Bone marrow (tissue), 2 donors: ENCODE data around the gene ZNF507.
"Not testable (repeated sequence)": the region's sequence is repeated elsewhere in the genome, so short reads cannot be mapped to it uniquely, and the experiment has no call there.

ENCODE experiments used
- DNase-seq, 2 donors: peaks; one replicate each; lab custom pipeline; 2025; lab: John Stamatoyannopoulos, UW

ZNF507 gene

DNA sequence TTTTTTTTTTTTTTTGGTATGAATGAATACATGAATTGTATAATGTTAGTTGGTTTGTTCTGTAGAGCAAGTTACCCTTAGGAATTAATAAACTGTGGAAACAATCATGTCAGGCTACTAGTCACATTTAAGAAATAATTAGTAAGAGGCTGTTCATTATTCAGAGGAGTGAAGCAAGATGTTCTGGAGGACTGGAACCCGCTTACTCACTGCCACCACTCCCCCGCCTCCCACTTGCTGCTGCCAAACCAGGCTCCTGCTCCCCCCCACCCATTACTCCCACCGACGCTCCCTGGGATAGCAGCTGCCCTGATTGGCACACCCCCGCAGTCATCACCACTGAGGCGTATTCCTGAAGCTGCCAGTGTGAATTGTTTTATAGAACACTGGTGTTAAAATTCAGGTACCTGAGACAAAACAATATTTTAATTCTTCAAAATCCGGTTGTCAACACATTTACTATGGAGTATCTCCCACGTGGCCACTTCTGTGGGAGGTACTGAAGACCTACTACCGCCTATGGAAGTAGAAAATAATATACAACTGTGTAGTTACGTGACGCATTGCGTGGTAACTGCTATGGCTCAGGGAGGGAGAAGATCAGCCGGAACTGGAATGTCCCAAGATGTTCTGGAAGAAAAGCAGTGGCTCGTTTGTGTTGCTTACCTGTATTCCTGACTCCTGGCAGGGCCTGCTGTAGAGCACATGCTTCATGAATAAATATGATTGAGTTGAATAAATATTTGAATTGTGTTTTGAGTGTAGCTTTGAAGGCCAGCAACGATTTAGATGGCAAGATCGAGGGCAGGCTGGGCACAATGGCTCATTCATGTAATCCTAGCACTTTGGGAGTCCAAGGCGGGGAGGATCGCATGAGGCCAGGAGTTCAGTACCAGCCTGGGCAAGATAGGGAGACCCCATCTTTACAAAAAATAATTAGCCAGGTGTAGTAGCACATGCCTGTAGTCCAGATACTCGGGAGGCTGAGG is 61.9 kb downstream of the ZNF507 start:
- no peak for DNase-seq

DNA sequence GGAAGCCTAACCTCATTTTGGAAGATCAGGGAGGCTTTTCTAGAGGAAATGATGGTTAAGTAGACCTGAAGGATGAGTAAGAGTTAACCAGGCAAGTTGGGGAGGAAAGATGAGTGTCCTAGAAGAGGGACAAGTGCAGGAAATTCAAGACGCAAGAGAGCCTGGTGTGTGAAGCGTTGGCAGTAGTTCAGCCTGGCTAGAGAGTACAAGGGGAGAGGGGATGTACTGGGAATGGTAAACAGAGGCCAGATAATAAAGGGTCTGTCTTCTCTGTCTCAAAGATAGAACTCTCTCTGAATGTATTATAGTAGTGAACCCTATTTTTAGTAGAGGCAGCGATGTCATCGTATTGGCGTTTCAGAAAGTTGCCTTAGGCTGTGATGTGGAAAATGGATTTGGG is 69.8 kb downstream of the ZNF507 start:
- DNase-seq: no peak

DNA sequence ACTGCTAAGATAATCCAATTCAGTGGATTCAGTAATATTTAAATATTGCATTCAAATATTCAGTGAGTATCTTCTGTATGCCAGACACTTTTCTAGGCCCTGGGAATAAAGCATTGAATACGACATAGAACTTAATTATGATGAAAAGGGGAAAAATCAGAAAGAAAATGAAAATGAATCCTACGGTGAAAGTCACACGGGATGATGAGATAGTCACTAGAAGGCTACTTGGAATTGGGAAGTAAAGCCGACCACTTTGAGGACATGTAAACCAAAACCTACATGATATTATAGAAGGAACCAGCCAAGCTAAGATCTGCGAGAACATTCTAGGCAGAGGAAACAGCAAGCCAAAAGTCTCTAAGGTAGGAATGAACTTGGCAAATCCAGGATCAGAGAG is 70.3 kb downstream of the ZNF507 start:
- no peak for DNase-seq

DNA sequence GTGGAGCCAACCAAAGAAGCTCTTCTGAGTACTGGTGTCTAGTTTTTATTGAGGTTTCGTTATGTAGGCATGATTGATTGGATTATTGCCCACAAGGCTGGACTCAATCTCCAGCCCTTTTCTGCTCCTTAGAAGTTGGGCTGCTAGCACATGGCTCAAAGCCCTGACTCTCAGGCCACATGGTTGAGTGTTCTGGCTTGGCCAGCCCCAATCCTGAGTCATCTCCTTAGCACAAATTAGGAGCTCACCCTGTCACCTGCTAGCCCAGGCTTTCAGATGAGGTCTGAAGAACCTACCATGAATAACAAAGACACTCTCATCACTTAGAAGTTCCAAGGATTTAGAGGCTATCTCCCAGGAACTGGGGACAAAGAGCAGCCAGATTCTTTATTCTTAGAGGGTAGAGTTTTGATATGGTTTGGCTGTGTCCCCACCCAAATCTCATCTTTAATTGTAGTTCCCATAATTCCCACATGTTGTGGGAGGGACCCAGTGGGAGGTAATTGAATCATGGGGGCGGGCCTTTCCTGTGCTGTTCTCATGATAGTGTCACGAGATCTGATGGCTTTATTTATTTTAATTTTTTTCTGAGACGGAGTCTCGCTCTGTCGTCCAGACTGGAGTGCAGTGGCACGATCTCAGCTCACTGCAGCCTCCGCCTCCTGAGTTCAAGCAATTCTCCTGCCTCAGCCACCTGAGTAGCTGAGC is 71.5 kb downstream of the ZNF507 start:
- DNase-seq: no peak

DNA sequence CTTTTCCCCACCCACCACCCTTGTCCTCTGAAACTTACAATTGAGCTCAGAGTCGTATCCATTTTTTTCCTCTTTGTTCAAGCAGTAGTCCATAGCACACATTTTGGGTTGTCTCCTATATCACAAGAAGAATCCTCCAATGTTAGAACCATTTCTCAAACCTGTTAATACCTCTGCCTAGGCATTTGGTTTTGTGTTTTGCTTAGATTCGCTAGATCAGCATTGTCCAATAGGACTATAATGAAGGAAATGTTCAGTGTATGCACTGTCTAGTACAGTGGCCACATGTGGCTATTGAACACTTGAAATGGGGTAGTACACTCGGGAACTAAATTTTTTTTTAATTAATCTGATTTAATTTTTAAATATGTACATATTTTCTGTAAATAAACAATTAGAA is 72.7 kb downstream of the ZNF507 start:
- no peak for DNase-seq

DNA sequence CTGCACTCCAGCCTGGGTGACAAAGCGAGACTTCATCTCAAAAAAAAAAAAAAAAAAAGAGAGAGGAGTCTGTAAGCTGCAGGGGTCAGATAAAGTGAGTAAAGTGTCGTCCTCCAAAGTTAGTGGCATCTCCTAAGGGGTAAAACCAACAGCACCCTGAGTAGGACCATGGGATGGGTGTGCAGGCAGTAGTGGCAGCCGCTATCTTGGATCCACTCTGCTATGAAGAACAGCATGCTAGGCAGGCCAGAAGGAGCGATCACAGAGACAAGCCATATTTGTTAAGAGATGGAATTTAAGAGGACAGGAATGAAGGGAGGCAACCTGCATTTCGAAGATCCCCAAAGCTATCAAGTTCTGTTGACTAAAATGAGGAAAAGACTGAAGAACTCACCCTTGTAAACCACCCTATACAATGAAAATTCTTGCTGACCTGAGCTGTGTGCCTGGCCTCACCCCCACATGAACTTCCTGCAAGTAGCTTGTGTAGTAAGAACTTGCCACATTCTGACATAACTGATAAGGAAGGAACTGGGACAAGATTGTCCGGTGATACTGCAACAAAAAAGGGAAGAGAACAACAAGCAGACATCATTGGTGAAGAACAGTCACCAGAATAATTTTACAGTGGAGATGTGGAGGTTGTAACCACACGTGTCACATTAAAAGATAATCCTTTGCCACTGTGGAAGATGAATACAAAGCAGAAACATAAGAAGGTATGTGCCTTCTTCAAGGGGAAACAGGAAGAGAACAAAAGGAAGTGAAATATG is 76.4 kb downstream of the ZNF507 start:
- peak in 1 of 2 donors; percentile 79 for DNase-seq

DNA sequence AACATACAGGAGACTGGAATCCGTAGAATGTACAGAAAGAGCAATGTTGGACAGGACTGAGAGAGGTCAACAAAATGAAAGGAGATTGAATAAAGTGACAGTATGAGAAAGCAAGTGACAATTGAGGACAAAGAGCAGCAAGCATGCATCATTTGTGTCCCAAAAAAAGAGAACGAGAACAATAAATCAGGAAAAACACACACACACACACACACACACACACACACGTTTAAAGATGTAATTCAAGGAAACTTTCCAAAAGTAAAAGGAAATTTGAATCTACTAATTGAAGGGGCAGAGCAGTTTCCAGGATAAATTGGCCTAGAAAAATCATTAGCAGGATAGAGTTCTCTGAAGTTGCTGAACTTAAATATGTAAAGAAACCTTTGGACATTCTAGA is 77.0 kb downstream of the ZNF507 start:
- no peak for DNase-seq

DNA sequence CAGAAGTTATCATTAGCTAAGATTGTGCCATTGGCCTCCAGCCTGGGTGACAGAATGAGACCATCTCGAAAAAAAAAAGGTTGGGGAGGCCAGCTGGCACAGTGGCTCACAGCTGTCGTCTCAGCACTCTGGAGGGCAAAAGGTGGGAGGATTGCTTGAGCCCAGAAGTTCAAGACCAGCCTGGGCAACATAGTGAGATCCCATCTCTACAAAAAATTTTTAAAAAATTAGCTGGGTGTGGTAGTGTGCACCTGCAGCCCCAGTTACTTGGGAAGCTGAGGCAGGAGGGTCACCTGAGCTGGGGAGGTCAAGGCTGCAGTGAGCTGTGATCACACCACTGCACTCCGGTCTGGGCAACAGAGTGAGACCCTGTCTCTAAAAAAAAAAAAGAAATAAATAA is 78.5 kb downstream of the ZNF507 start:
- not testable (repeated sequence) for DNase-seq

DNA sequence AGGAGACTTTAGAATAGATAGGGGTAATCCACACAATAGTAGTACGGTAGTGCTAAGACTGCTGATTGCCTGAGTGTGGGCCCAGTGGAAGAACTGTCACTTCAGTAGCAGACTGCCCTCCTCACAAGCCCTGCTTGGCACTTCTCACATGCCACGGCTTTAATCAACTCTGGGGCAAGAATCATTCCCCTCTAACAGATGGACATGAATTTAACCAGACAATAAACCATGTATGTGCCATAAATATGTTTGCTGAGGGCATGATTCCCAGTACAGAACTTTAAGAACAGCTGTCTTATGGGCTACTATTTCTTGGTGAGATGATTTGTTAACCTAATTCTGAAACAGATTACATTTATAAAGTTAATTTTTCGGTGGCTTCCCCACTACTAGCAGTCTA is 82.1 kb downstream of the ZNF507 start:
- DNase-seq: no peak

DNA sequence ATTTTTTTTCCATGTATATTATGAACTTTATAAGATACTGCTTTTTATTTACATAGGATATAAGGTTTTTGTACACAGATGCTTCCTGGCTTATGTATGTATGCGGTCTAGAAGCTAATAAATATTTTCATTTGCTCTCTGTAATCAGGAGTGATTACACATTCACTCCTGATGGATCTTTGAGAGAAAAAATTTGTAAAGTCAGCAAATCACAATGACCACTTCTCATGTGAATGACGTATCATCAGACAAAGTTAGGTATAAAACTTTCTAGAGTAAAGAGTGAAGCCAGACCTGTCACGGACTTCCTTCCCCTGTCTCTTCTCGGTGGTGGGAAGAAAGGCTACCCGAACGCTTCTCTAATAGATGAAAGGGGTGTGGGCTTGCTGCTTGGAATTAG is 91.3 kb downstream of the ZNF507 start:
- DNase-seq: no peak

DNA sequence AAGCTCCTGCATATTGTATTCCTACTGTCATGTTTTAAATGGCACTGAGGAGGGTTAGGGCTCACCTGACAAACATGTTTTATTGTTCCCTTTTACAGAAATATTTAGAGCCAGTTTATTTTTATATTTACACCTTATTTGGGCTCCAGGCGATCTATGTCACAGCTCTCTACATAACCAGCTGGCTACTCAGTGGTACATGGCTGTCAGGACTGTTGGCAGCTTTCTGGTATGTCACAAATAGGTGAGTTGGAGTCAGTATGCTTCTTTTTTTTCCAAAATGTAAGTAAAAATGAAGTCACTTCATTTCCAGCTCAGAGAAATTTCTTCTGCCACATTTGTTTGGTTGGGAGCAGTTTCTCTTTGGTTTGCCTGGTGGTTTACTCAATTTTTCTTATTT is 91.7 kb downstream of the ZNF507 start:
- no peak for DNase-seq
